Thoracic aorta endothelial cell (primary cell): Measurements from ENCODE around the gene ADAM17. TPM values are rescaled to one million over a fixed set of nuclear protein-coding genes. Genes with fewer than 3 reads are reported as not detected.

Source experiments
- total RNA-seq: library from RNA; depleted of rRNA; stranded (reverse); fragments of >200 nt; gene quantifications from 2 replicates; pipeline ENCODE4 v1.2.3, GENCODE V29; 2012

The ADAM17 gene
- total RNA-seq, result 68.0 and 70.3 TPM in 2 replicates

DNA sequence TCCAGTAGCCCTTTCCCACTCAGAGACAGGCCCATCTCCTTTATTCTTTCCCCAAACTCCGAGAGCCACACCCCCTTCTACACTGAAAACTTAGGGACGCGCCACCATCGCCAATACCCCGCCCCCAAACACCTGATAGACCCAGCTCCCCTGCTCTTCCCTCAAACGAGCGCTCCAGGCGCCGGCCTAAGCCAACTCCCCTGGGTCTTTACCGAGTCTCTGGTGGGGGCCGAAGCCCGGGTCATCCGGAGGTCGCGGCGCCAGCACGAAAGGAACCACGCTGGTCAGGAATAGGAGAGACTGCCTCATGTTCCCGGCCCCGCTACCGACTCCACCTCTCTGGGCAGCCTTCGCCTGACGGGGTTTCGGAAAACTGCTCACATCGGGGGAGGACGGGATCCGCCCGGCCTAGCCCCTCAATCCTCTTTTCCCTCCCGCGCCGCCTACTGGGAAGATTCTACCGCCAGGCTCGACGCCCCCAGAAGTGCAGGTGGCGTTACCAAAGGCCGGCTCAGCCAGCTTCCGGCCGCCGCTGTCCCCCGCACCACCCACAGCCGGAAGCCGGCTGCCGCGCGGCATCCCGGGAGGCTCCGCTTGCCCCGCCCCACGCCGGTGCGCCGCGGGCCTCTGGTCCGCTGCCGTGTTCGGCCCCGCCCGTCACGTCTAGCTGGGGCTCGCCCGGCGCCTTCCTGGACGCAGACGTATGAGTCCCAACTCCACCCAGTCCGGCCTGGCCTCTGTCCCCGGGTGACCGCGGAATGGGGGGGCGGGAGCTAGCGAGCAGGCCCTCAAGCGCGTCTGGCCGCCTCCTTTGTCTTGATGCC, at the start of gene ADAM17:
ADAM17 (minus strand) TSS at position 534 of the 824 bp plus-strand sequence; CDS start at position 309, 225 bp downstream.

DNA sequence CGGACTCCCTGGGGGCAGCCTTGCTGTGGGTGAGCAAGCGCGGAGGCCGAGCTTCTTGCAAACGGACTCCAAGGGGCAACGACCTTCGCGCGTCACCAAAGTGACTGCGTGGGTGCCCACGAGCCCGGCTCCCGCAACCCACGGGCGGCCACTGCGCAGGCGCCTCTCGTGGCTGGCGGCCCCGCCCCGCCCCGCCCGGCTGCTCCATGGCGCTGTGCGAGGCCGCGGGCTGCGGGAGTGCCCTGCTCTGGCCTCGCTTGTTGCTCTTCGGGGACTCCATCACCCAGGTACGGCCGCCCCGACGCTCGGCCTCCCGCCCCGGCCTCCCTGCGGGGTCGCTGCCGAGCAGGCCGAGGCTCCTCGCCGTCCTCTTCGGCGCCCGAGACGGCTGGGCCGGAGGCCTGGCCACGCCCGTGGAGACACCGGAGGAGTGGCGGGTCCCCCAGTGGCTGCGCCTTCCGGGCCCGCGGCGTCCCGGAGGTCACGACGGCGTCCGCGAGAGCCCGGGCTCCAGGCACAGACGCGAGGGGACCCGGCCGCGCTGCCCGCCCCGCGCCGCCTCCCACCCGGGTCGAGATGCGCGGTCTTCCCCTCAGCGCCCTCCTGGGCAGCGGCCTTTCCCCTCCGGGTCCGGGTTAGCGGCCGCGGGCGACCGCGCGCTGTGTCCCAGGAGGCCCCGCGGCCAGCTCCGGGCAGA, 81.1 kb downstream of the ADAM17 start, which contains the start of gene IAH1:
IAH1 (plus strand) TSS at position 191 of the 697 bp plus-strand sequence; CDS start at position 207, 16 bp downstream.

Other genes starting within 250 kb of the ADAM17 start
- gene ITGB1BP1, start 132.3 kb downstream of the ADAM17 start, total RNA-seq, result 58.1 and 69.8 TPM in 2 replicates
- gene CPSF3, start 132.2 kb downstream of the ADAM17 start, total RNA-seq, result 83.9 and 95.3 TPM in 2 replicates
- 30.9 and 33.7 TPM in 2 replicates for gene IAH1, start 81.3 kb downstream of the ADAM17 start, total RNA-seq
- gene YWHAQ, start 75.2 kb upstream of the ADAM17 start, total RNA-seq, result 469 and 541 TPM in 2 replicates